GM21447 (cell line): ENCODE data around the gene CCL22.
A peak's percentile ranks its signal among the peaks of the same experiment; 100 is the strongest.

Experiments
- ATAC-seq: cut with Tn5 transposase; IDR thresholded peaks from one replicate; pipeline ENCODE4 v1.9.1; 2021; ENCODE audit not compliant: unreplicated experiment

Gene CCL22

DNA sequence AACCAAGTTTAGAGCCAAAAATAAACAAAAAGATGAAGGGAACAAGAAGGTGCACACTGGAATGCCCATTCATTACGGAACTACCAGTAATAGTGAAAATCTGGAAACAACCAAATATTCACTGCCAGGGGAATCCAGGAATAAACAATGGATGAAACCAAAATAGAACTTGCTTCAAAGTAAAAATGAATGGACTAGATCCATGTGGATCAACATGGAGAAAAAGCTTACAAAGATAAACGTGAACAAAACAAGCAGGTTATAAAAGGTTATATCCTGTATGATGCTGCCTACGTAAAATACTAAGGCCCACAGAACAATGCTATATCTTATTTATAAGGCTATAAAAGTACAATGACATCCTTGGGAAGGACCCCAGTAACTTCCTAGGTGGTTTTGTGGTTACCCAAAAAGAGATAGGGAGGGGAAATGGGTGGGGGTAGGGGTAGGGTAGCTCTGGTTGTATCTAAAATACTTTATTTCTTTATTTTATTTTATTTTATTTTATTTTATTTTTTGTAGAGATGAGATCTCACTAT is 12.8 kb upstream of the CCL22 start:
- ATAC-seq: no peak

DNA sequence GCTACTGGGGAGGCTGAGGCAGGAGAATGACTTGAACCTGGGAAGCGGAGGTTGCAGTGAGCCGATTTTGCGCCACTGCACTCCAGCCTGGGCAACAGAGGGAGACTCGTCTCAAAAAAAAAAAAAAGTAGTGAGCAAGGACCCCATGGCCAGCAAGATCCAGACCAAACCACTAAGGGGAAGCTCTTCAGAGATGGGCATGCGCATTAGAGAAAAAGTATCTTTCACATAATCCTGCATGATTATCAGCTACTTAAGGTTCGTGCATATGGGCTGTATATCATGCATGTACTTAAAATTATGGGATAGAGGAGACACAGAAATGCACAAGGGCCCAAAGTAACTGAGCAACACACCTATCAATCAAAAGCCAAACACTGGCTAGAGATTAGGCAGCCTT is 10.7 kb upstream of the CCL22 start:
- no peak for ATAC-seq

DNA sequence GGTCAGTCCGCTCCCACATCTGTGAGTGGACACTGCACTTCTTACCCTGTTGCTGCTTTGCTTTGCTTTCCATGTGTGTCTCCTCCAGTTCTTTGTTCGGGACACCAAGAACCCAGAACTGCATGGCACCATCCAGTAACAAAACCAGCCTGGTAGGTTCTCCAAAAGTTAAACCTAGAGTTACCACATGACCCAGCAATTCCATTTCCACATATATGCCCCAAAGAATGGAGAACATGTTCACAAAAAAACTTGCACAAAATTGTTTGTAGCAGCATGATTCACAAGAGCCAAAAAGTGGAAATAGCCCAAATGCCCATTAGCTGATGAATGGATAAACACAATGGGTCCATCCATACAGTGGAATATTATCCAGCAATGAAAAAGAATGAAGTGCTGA is 10.3 kb upstream of the CCL22 start:
- ATAC-seq: no peak

DNA sequence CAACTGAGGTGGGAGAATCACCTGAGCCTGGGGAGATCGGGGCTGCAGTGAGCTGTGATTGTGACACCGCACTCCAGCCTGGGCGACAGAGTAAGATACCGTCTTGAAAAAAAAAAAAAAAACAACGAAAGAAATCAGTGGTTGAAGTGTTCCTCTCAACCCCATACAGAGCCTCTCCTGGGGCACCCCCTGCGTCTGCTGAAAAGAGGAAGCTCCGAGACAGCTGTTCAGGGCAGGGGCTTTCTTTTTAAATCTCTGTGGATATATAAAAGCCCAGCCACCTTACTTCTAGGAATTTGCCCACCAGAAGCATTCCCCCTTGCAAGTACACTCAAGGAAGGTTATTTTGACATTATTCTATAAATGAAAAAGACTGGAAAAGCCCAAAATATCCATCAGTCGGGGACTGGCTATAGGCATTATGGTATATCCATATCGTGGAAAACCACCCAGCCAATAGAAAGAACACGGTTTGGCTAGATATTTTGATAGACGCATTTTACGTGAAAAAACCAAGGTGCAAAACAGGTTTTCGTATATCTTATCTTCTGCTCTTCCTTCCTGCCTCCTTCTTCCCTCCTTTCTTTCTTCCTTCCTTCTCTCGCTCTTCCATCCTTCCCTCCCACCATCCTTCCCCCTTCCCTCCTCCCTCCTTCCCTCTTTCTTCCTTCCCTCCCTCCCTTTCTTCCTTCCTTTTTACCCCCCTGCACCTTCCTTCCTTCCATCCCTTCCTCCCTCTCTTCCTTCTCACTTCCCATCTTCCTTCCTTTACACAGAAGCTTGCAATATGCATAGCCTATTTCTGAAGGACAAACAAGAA is 9.2 kb upstream of the CCL22 start:
- peak; percentile 95 for ATAC-seq

DNA sequence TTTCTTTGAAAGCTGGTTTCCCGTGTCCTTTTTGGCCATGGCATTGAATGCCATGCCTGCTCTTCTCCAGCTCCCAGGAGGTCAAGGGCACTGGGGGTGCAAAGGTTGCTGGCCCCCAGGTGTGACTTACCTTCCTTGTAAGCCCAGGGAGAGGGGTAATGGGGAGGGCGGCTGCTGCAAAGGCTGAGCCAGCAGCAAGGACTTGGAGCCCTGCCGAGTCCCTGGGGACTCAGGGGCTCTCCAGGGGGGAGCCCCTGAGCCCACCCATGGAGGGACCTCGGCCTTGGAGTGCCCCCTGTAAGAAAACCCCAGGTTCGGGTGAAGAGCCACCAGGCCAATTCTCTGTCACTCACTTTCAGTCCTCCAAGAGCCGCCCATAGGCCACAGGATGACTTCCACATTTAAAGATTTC is 5.9 kb upstream of the CCL22 start:
- ATAC-seq: no peak

DNA sequence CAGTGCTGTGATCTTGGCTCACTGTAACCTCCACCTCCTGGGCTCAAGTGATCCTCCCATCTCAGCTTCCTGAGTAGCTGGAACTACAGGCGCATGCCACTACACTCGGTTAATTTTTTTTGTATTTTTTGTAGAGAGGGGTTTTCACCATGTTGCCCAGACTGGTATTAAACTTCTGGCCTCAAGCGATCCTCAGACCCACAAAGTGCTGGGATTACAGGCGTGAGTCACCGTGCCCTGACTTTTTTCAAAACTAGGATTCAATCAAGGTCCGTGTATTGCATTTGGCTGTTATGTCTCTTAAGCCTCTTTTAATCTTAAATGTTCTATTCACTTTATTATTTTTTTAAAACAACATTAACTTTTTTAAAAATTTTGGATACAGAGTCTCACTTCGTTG is 4.3 kb upstream of the CCL22 start:
- no peak for ATAC-seq

DNA sequence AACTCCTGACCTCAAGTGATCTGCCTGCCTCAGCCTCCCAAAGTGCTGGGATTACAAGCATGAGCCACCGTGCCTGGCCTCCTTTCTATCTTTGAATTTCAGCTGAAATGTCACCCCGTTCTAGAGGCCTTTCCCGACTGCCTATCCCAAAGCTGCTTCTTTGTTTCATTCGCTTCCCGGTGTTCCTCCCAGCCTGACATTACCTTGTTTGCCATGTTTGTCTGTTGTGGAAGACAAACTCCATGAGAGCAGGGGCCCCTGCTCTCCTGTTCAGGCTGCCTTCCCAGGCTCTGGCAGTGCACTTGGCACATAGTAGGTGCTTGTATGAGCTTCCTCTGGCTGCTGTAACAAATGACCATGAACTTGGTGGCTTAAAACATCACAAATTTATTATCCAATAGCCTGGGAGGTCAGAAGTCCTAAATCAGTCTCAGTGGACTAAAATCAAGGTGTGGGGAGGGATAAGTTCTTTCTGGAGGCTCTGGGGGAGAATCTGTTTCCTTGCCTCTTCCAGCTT is 2.6 kb upstream of the CCL22 start:
- ATAC-seq: no peak

DNA sequence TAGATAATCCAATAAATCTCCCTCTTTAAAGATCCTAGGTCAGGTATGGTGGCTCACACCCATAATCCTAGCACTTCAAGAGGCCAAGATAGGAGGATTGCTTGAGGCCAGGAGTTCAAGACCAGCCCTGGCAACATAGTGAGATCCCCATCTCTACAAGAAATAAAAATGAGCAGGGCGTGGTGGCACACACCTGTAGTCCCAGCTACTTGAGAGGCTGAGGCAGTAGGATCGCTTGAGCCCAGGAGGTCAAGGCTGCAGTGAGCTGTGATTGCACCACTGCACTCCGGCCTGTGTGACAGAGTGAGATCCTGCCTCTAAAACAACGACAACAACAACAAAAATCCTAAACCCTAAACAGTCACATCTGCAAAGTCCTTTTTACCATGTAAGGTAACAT is 2.0 kb upstream of the CCL22 start:
- no peak for ATAC-seq

DNA sequence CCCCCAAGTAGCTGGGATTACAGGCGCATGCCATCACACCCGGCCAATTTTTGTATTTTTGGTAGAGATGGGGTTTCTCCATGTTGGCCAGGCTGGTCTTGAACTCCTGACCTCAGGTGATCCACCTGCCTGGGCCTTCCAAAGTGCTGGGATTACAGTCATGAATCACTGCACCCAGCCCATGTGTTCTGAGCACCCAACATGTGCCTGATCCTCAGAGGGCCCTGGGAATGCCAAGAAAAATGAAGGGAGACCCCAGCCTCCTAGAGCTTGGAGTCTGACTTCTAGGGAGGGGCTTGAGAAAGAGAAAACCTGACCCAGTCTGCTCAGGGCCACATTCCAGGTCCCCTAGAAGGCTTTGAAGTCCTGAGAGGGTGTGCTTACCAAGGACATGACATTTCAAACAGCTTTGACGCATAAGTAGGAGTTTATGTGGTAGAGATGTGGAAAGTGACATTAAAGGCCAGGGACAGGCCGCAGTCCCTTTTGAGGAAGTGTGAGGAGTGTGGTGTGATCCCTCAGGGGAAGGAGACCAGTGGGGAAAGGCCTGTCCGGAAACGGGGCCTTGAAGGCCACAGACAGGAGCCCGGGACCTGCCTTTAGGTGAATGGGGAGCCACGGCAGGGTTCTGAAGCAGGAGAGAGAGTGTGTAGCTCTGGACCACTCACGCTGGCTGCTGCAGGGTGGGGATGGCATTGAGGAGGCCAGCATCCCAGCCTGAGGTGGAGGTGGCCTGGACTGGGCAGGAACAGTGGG is 1.1 kb upstream of the CCL22 start:
- ATAC-seq: peak; percentile 51

DNA sequence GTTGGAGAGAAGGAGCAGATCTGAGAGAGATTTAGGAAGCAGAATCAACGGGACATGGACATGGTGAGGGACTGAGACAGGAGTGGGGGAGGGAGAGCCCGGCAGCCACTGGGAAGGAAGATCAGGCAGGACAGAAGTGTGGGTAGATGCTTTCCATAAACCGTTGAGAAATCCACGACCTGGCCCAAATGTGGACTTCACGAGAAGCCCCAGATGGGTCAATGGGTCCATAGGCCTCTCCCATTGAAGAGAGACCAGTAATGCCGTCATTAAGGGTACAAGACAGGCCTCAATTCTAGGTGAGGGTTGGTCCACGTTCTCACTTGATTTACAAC is 530 bp upstream of the CCL22 start:
- ATAC-seq: no peak

DNA sequence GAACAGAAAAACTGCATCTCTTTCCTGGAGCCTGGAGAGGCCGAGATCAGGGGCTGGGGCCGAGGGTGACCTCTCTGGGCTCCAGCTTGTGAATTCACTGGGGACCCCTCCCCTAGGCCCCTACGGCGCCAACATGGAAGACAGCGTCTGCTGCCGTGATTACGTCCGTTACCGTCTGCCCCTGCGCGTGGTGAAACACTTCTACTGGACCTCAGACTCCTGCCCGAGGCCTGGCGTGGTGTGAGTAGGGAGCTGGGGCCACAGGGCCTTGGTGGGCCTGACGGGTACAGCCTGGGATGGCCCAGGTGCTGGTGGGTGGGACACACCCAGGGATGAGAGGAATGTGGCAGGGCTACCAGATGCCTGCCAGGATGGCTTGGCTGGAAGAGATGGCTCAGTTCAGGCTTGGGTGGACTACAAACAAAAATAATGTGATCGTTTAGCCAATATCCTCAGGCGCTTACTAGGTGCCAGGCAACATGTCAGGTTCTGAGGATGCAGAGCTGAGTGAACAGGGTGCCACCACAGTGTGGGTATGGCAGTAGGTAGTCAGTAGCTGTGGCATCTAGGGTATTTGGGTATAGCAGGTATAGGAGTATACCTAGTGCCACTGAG is 1.8 kb downstream of the CCL22 start:
- no peak for ATAC-seq

DNA sequence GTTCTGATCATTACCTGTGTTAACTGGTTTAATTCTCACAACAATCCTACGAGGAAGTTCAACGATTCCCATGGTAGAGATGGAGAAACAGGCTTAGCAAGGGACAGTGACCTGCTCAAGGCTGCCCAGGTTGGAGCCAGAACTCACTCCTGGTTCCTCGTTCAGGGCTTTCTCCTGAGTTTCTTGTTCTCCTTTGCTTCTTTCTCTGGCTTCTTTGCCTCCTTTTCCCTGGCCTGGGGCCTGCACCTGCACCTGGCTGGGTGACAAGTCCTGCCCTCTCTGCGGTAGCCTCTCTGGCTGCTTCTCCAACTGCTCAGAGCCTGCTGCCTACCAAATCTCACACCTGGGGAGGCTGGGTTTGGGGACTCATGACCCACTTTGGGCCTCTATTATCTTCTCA is 2.8 kb downstream of the CCL22 start:
- no peak for ATAC-seq

DNA sequence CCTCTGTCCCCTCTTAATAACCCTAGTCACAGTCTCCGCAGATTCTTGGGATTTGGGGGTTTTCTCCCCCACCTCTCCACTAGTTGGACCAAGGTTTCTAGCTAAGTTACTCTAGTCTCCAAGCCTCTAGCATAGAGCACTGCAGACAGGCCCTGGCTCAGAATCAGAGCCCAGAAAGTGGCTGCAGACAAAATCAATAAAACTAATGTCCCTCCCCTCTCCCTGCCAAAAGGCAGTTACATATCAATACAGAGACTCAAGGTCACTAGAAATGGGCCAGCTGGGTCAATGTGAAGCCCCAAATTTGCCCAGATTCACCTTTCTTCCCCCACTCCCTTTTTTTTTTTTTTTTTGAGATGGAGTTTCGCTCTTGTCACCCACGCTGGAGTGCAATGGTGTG is 5.6 kb downstream of the CCL22 start:
- no peak for ATAC-seq

DNA sequence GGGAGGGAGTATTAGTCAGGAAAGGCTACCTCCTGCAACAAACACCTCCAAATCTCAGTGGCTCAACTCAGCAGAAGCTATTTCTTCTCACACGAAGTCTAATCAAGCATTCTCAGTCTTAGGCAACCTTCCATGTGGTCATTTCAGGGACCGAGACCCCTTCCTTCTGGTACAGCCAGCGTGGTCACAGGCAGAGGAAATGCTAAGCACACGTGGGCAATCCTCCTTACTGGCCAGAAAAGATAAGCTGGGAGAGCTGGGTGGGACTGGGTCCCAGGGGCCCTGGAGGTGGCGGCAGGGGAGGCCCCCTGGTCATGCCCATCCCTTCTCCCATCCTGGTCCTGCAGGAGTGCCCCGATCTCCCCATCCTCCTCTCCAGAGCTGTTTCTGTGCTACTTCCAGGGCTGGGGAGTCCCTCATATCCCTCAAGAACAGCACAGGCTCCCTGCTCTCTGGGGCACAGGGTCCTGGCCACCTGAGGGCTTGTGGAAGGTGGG is 8.0 kb downstream of the CCL22 start:
- ATAC-seq: no peak

DNA sequence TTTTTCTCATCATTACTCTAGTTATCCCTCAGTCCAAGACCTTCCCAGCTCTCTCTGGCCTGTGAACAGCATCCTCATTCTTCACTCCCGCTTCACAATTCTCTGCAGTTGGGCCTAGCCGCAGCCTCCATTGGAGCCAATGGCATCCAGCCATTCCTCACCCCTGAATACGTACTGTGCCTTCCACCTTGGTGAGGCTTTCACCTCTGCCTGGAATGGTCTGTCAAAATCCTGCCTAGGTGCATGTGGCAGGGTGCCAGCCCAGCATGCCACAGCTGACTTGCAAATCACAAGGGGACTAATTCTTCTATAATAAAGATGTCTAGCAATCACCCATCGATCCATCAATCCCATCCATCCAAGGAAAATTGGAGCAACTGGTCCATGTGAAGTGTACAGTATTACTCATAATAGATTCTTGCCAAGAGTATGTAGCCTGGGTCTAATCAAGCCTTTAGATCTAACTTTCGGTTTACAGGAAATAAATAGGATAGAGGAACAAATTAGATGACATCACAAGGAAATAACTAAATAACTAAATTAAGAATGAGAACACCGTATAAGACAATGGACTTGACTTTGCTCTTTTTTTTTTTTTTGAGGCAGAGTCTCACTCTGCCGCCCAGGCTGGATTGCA is 8.7 kb downstream of the CCL22 start:
- no peak for ATAC-seq

DNA sequence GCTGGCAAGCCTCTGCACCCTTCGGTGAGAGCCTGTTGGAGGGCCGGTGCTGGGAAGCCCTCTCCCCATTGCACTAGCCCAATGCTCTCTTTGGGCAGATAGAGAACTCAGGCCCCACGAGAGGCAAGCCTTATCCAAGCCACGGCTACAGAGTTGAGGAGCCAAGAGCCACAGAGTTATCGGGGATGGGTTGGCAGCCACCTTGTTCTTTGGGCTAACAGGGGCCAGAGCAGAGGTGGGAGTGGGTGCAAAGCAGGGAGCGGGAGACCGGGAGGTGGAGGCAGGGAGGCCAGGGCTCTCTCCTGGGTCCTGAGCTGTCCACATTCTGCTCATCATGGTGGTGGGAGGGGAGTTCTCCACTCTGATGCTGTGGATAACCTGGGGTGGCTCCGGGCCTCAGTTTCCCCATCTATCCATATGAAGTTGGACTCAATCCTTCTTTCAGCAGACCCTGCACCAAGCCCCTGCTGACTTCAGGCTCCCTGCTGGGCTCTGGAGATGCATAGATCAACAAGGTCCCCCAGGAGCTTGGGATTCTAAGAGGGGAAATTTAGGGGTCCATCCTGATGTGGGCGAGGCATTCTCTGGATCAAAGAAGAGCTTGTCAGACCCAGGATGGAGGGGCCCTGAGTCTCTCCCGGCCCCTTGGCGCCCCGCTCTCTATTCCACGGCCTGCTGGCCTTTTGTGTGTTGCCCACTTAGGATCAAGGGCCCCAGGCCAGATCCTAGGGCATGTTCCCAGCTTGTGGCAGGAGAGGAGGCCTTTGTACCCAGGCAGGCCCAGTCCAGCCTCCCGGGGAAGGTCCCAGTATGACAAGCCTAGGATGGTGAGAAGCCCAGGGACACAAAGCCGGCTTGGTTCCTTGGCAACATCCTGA is 13.2 kb downstream of the CCL22 start:
- no peak for ATAC-seq

DNA sequence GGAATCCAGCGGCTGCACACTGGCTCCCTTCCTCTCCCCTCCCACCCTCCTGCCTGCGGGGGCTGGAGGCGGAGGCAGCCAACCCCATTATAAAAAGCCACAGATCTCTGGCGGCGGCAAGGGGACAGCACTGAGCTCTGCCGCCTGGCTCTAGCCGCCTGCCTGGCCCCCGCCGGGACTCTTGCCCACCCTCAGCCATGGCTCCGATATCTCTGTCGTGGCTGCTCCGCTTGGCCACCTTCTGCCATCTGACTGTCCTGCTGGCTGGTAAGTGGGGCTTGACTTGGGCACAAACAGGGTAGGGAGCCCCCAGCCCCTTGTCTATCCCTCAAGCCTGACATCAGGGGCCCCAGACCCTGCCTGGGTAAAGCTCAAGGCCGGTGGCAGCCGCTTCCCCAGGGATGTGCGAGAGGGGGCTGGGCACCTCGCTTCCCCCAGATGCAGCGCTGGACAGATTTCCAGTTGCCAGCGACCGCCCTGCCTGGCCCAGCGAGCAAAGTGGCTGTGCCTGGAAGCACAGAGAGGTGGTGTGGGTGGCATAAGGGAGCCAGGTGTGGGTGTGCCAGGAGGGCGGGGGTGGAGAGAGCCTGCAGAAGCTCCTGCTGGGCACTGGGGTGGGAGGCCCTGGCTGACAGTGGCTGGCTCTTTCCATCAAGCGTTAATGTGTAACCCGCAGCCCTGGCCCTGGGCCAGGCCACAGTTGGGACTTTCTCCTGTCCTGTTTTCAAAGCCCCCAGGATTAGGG is 14.0 kb downstream of the CCL22 start, which contains the start of gene CX3CL1:
Gene CX3CL1 (plus strand): TSS at position 119 of the 745 bp plus-strand sequence. CDS start 79 bp downstream, at position 198.
- no peak for ATAC-seq

DNA sequence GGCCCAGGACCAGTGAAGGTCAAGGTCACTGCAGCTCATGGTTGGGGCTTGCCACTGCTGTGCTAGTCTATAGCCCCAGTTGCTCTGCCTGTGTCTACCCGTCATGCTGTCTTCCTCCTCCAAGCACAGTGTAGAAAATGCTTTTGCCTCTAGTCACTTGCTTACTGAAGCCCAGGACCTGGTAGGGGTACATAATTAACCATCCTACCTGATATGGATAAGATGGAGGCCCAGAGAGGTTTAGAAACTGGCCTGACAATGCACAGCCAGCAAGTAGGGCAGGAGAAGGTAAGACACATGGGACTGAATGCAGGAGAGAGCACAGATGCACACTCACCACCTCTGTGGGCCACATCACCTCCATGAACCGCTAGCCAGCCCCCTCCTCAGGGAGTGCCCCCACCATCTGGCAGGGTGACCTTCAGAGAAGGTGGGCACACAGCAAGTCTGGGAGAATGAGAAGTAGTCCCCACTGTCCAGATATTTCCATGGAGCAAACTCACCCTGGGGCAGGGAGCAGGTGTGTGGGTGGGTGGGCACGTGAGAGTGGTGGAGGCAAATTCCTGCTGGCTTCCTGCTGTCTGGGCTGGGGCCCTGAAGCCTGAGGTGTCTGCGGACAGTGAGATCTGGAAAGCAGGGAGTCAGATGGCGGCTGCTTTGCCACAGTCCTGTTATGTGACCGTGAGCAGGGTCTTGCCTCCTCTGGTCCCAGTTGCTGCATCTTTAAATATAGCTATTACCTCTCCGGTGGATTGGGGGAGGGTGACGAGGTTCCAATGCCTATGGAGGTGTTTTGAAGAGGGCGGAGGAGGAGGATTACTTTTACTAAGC is 14.7 kb downstream of the CCL22 start:
- no peak for ATAC-seq
